Calu3 (cell line): ENCODE results near the gene NEAT1. TPM values are rescaled to one million over a fixed set of nuclear protein-coding genes. Genes with fewer than 3 reads are reported as not detected.
A peak's percentile ranks its signal among the peaks of the same experiment; 100 is the strongest.

Experiments
- BruUV-seq: library from RNA; stranded (reverse); fragments of 400-500 nt; replicated peaks from 2 replicates; lab custom pipeline; 2021; lab: Mats Ljungman, UMichigan
- CTCF ChIA-PET: fragments of 300-600 bp; sonication (Branson Sonifier 250); formaldehyde crosslinking; loops from one replicate; lab custom pipeline; 2022; ENCODE audit warnings: antibody characterized with exemption; lab: Charles Lee
- DNase-seq: peaks from one replicate; pipeline ENCODE4 v3.0.0; 2022
- H3K27ac Mint-ChIP-seq: one replicate; pipeline ENCODE4 v1.8.0; 2022; ENCODE audit warnings: mixed read lengths; ENCODE audit not compliant: unreplicated experiment
- H3K27me3 Mint-ChIP-seq: one replicate; pipeline ENCODE4 v1.8.0; 2022; ENCODE audit warnings: mixed read lengths; ENCODE audit not compliant: unreplicated experiment
- H3K36me3 Mint-ChIP-seq: one replicate; pipeline ENCODE4 v1.8.0; 2022; ENCODE audit warnings: mild to moderate bottlenecking, moderate library complexity, mixed read lengths; ENCODE audit not compliant: insufficient read depth, unreplicated experiment
- H3K4me1 Mint-ChIP-seq: one replicate; pipeline ENCODE4 v1.8.0; 2022; ENCODE audit warnings: mild to moderate bottlenecking, low read depth, mixed read lengths; ENCODE audit not compliant: unreplicated experiment
- H3K4me3 Mint-ChIP-seq: one replicate; pipeline ENCODE4 v1.8.0; 2022; ENCODE audit warnings: mild to moderate bottlenecking, low read depth, moderate library complexity, mixed read lengths; ENCODE audit not compliant: unreplicated experiment
- H3K9me3 Mint-ChIP-seq: one replicate; pipeline ENCODE4 v1.8.0; 2022; ENCODE audit warnings: low read depth, mixed read lengths; ENCODE audit not compliant: unreplicated experiment
- CTCF ChIP-seq: fragments of 200-600 bp; IDR thresholded peaks from one replicate; pipeline ENCODE4 v1.8.0; 2022; ENCODE audit warnings: antibody characterized with exemption; ENCODE audit not compliant: unreplicated experiment
- intact Hi-C: fragments of 100-400 bp; cut with micrococcal nuclease; formaldehyde crosslinking; loops from one replicate; pipeline ENCODE4 v1.10.0; 2022; ENCODE audit not compliant: unreplicated experiment
- total RNA-seq: library from RNA; stranded (reverse); gene quantifications from 2 replicates; pipeline ENCODE4 v1.2.3, GENCODE V29; 2022

NEAT1 gene
- total RNA-seq, 1 experiment from 2014 or later = 605 TPM

- no TSS peak for BruUV-seq
- Mint-ChIP-seq H3K36me3 (peaks cover 56% of the 10 kb centered on the region), H3K9me3 (no peaks in the 10 kb centered on the region), H3K4me3 (peak overlapping the region; percentile 33), H3K27me3 (no peaks in the 10 kb centered on the region), H3K4me1 (peaks cover 80% of the 10 kb centered on the region), H3K27ac (peak overlapping the region; percentile 87)
- no peak for TF ChIP-seq CTCF
- no peak for DNase-seq
- intact Hi-C loops = no loop called here
- CTCF ChIA-PET = interaction anchor here (0.6 to 3.0 kb wide), 8 partner anchors 9 to 1772 kb away, joined by 3 to 23 read pairs (median 8); no protein-coding TSS in a partner anchor
Observed at GRCh38 chr11:65491163-65491465, 68.5 kb downstream of the NEAT1 start.

DNA sequence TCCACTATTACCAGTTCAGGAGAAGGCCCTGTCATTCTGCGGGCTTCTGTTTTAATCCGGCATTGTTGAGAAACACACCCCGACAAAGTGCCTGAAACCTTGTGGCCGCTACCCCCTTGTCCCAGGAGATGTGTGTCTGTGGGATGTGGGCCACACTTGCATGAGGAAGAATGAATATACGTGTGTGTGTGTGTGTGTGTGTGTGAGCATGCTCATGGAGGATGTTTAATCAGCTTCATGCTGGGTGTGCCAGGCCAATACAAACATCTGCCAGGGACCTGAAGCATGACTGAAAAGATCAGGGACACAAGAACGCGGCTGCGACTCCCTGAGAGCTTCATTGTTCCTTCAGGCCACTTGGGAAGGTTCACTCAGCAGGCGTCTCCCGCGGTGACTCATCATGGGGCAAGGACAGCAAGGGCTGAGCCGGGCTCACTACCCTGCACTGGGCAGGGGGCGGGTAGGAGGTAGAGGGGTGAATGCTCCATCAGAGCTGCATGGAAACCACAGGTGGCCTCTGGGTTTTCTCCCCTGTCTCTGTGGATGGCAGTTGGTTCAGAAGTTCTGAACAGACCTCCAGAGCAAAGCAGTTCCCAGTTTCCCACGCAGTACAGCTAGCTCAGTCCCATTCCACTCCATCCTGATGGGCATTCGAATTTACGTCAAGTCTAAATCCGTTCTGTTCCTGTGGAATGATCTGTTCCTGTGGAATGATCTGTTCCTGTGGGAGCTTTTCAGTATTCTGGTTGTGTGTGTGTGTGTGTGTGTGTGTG is 69.2 kb downstream of the NEAT1 start:
- BruUV-seq = no TSS peak
- Mint-ChIP-seq H3K27ac (peak overlapping the region; percentile 87), H3K27me3 (no peaks in the 10 kb centered on the region), H3K36me3 (peaks cover 56% of the 10 kb centered on the region), H3K9me3 (no peaks in the 10 kb centered on the region), H3K4me3 (peak overlapping the region; percentile 33), H3K4me1 (peaks cover 86% of the 10 kb centered on the region)
- no peak for TF ChIP-seq CTCF
- intact Hi-C loops = no loop called here
- DNase-seq = peak; percentile 88
- CTCF ChIA-PET = interaction anchor here (0.6 to 3.0 kb wide), 11 partner anchors 8 to 1771 kb away, joined by 3 to 23 read pairs (median 4); no protein-coding TSS in a partner anchor

DNA sequence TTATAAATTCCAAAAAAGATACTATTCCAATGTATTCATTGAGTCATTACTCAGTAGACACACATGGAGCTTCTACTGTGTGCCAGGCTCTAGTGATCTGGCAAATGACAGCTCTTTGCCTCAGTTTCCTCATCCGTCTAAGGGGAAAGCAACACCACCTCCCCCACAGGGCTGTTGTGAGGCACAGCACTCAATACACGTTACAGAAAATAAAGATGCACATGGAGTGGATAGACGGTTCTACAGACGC is 69.7 kb downstream of the NEAT1 start:
- CTCF ChIA-PET = interaction anchor here (0.7 to 3.0 kb wide), 8 partner anchors 9 to 358 kb away, joined by 3 to 23 read pairs (median 8); no protein-coding TSS in a partner anchor
- peak overlapping the region; percentile 87 for H3K27ac Mint-ChIP-seq
- no peak for TF ChIP-seq CTCF
- no peak overlapping the region for H3K4me3 Mint-ChIP-seq
- H3K9me3 Mint-ChIP-seq = no peaks in the 10 kb centered on the region
- peaks cover 86% of the 10 kb centered on the region for H3K4me1 Mint-ChIP-seq
- no peak for DNase-seq
- intact Hi-C loops = no loop called here
- BruUV-seq = TSS peak; percentile 63
- H3K36me3 Mint-ChIP-seq = peaks cover 55% of the 10 kb centered on the region
- no peaks in the 10 kb centered on the region for H3K27me3 Mint-ChIP-seq

DNA sequence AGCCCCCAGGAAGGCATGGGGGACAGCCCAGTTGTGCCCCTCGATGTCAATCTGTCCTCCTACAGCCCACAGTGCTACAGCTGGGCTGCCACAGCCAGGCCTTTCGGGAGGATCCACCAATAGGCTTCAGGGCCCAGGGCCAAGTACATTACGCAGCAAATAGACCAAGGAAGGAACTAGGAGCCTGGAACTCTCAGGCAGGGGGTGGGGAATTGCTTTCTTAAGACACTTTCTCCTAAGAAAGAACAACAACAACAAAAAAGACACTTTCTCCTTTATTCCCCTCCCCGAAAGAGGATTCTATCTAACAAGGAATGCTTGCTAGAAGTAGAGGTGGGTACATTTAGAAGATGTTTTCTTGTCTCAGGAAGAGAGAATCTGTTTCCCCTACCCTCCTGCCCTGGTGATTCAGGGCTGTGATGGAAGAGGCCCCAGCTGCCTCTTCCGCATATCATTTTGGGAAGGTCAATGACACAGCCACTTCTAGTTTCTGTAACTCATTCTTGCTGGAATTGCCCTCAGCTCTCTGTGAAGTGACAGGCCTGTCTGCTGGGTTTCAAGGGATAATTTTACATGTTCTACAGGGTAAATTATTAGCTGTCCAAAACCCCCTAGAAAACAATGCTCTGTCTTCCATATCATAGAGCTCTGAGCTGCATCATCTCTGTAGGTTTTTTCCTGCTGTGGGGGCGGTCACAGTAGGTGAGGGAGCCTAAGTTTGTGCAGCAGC is 70.2 kb downstream of the NEAT1 start:
- H3K27me3 Mint-ChIP-seq = no peaks in the 10 kb centered on the region
- H3K9me3 Mint-ChIP-seq = no peaks in the 10 kb centered on the region
- H3K4me3 Mint-ChIP-seq = no peak overlapping the region
- H3K4me1 Mint-ChIP-seq = peaks cover 83% of the 10 kb centered on the region
- no peak for DNase-seq
- no peak for TF ChIP-seq CTCF
- CTCF ChIA-PET = interaction anchor here (0.7 to 3.0 kb wide), 6 partner anchors 9 to 358 kb away, joined by 3 to 23 read pairs (median 5); no protein-coding TSS in a partner anchor
- H3K27ac Mint-ChIP-seq = peak overlapping the region; percentile 87
- no TSS peak for BruUV-seq
- intact Hi-C loops = no loop called here
- peaks cover 50% of the 10 kb centered on the region for H3K36me3 Mint-ChIP-seq
